GM23338 (cell line): ENCODE results near the gene AMOTL1. TPM values are rescaled to one million over a fixed set of nuclear protein-coding genes. Genes with fewer than 3 reads are reported as not detected.

Source experiments
- ATAC-seq: fragments of 200-7000 bp; cut with Tn5 transposase; 3 replicates; pipeline ENCODE4 v1.9.1; 2020
- DNase-seq: peaks from one replicate; pipeline ENCODE4 v3.0.0-alpha.2; 2015; ENCODE audit warnings: low spot score
- H2AFZ ChIP-seq: fragments of 200-600 bp; sonication (generic); 2 replicates; pipeline ENCODE4 v1.8.0; 2016; ENCODE audit warnings: antibody characterized with exemption, mild to moderate bottlenecking, moderate library complexity
- H3F3A ChIP-seq: fragments of 200-600 bp; sonication (generic); replicated peaks from 2 replicates; pipeline ENCODE4 v1.8.0; 2017; ENCODE audit warnings: antibody characterized with exemption, mixed run types, low read depth
- H3K27ac ChIP-seq: fragments of 200-600 bp; sonication (generic); 2 replicates; pipeline ENCODE4 v1.6.1; 2016; ENCODE audit warnings: low read depth
- H3K27me3 ChIP-seq: fragments of 200-600 bp; sonication (generic); 2 replicates; pipeline ENCODE4 v1.8.0; 2016; ENCODE audit warnings: mild to moderate bottlenecking, mixed run types, moderate library complexity; ENCODE audit not compliant: insufficient read depth
- H3K36me3 ChIP-seq: fragments of 200-600 bp; sonication (generic); 2 replicates; pipeline ENCODE4 v1.8.0; 2016; ENCODE audit warnings: mild to moderate bottlenecking; ENCODE audit not compliant: insufficient read depth
- H3K4me1 ChIP-seq: fragments of 200-600 bp; sonication (generic); 2 replicates; pipeline ENCODE4 v1.8.0; 2016; ENCODE audit warnings: mild to moderate bottlenecking, moderate library complexity; ENCODE audit not compliant: insufficient read depth
- H3K4me2 ChIP-seq: fragments of 200-600 bp; sonication (generic); 2 replicates; pipeline ENCODE4 v1.7.1; 2017; ENCODE audit warnings: mixed run types
- H3K4me3 ChIP-seq: fragments of 200-600 bp; sonication (generic); 2 replicates; pipeline ENCODE4 v1.6.1; 2016; ENCODE audit warnings: mixed run types
- H3K79me2 ChIP-seq: fragments of 200-600 bp; sonication (generic); replicated peaks from 2 replicates; pipeline ENCODE4 v1.8.0; 2017; ENCODE audit warnings: mild to moderate bottlenecking; ENCODE audit not compliant: insufficient read depth
- H3K9me2 ChIP-seq: fragments of 200-600 bp; sonication (generic); 2 replicates; pipeline ENCODE4 v1.8.0; 2017; ENCODE audit not compliant: insufficient read depth
- H4K20me1 ChIP-seq: fragments of 200-600 bp; sonication (generic); replicated peaks from 2 replicates; pipeline ENCODE4 v1.8.0; 2017; ENCODE audit warnings: mild to moderate bottlenecking; ENCODE audit not compliant: insufficient read depth
- H3K27ac Mint-ChIP-seq: 2 replicates; pipeline ENCODE4 v1.8.0; 2020; ENCODE audit warnings: inconsistent platforms, mild to moderate bottlenecking, moderate library complexity, mixed read lengths
- H3K27me3 Mint-ChIP-seq: 3 replicates; pipeline ENCODE4 v1.8.0; 2022; ENCODE audit warnings: low read depth, mild to moderate bottlenecking, moderate library complexity, mixed read lengths, inconsistent platforms; ENCODE audit not compliant: insufficient read depth, poor library complexity
- H3K36me3 Mint-ChIP-seq: 3 replicates; pipeline ENCODE4 v1.8.0; 2021; ENCODE audit warnings: low read depth, mild to moderate bottlenecking, inconsistent platforms, moderate library complexity, mixed read lengths
- H3K4me1 Mint-ChIP-seq: 3 replicates; pipeline ENCODE4 v1.8.0; 2020; ENCODE audit warnings: mild to moderate bottlenecking, inconsistent platforms, mixed read lengths
- H3K4me3 Mint-ChIP-seq: 3 replicates; pipeline ENCODE4 v1.8.0; 2021; ENCODE audit warnings: moderate library complexity, mild to moderate bottlenecking, inconsistent platforms, mixed read lengths
- H3K9me3 Mint-ChIP-seq: 3 replicates; pipeline ENCODE4 v1.8.0; 2020; ENCODE audit warnings: moderate library complexity, mild to moderate bottlenecking, inconsistent platforms, mixed read lengths
- CREB1 ChIP-seq: fragments of 250-450 bp; sonication (Bioruptor Pico); IDR thresholded peaks from 2 replicates; pipeline ENCODE4 v1.5.0; 2020; ENCODE audit warnings: low read depth, mild to moderate bottlenecking, moderate library complexity
- ETS1 ChIP-seq: IDR thresholded peaks from 2 replicates; pipeline ENCODE4 v1.6.1; 2016; ENCODE audit warnings: antibody characterized with exemption
- EZH2phosphoT487 ChIP-seq: fragments of 200-600 bp; sonication (generic); IDR thresholded peaks from one replicate; pipeline ENCODE4 v1.8.1; 2018; ENCODE audit warnings: antibody characterized with exemption; ENCODE audit not compliant: unreplicated experiment
- NANOG ChIP-seq: IDR thresholded peaks from 2 replicates; pipeline ENCODE4 v1.6.1; 2016; ENCODE audit warnings: antibody characterized with exemption, borderline replicate concordance
- POLR2AphosphoS5 ChIP-seq: IDR thresholded peaks from 2 replicates; pipeline ENCODE4 v1.6.1; 2016; ENCODE audit warnings: antibody characterized with exemption, low read depth
- STAT1 ChIP-seq: IDR thresholded peaks from one replicate; pipeline ENCODE4 v1.6.1; 2016; ENCODE audit warnings: antibody characterized with exemption; ENCODE audit not compliant: unreplicated experiment
- ZNF114 ChIP-seq: fragments of 250-450 bp; sonication (Bioruptor Pico); IDR thresholded peaks from 2 replicates; pipeline ENCODE4 v1.5.0; 2020; ENCODE audit warnings: mild to moderate bottlenecking, moderate library complexity
- ZNF331 ChIP-seq: fragments of 250-450 bp; sonication (Bioruptor Pico); IDR thresholded peaks from 2 replicates; pipeline ENCODE4 v1.5.0; 2020; ENCODE audit warnings: low read depth, mild to moderate bottlenecking, moderate library complexity
- ZNF462 ChIP-seq: fragments of 250-450 bp; sonication (Bioruptor Pico); IDR thresholded peaks from 2 replicates; pipeline ENCODE4 v1.5.0; 2020; ENCODE audit warnings: mild to moderate bottlenecking, moderate library complexity
- polyA plus RNA-seq: library from polyadenylated mRNA; unstranded; fragments of >200 nt; fragmentation: Nextera tagmentation; extraction: Ambion mirVana; gene quantifications from 2 replicates; pipeline ENCODE4 v1.2.1, GENCODE V29; 2016
- total RNA-seq: library from RNA; depleted of rRNA; stranded (reverse); fragments of >200 nt; shearing (Covaris generic); gene quantifications from 2 replicates; pipeline ENCODE4 v1.2.3, GENCODE V29; 2014

Gene AMOTL1
- total and polyA plus RNA-seq, 2 experiments from 2014 or later: 4.3 to 18.7 TPM

GRCh38 chr11:94880216-94880615, 112.1 kb downstream of the AMOTL1 start:
- DNase-seq (no peak), ATAC-seq (no peak)
- H3K4me3 ChIP-seq: no peak overlapping the region
- H3K4me1 ChIP-seq: no peaks in the 10 kb centered on the region
- TF ChIP-seq EZH2phosphoT487: no peak
- no peak for TF ChIP-seq POLR2AphosphoS5
- TF ChIP-seq NANOG: no peak
- no peak for TF ChIP-seq ZNF331 (CRISPR knock-in tag)
- no peak for TF ChIP-seq ZNF114 (CRISPR knock-in tag)
- no peak for TF ChIP-seq STAT1
- no peak for TF ChIP-seq ZNF462 (CRISPR knock-in tag)
- no peak for TF ChIP-seq ETS1
- no peak for TF ChIP-seq CREB1
- H3K4me2 ChIP-seq: no peak overlapping the region
- Mint-ChIP-seq H3K36me3 (peaks cover 44% of the 10 kb centered on the region), H3K4me3 (no peak overlapping the region), H3K9me3 (no peaks in the 10 kb centered on the region), H3K4me1 (peaks cover 7% of the 10 kb centered on the region), H3K27ac (no peak overlapping the region), H3K27me3 (peaks cover 6% of the 10 kb centered on the region)
- H3K36me3 ChIP-seq: no peaks in the 10 kb centered on the region; the same call in 1 of the 2 replicates
- no peaks in the 10 kb centered on the region for H3K9me2 ChIP-seq
- no peak overlapping the region for H2AFZ ChIP-seq
- no peaks in the 10 kb centered on the region for H4K20me1 ChIP-seq
- H3K79me2 ChIP-seq: no peaks in the 10 kb centered on the region
- H3K27ac ChIP-seq: no peak overlapping the region
- no peaks in the 10 kb centered on the region for H3K27me3 ChIP-seq
- H3F3A ChIP-seq: no peaks in the 10 kb centered on the region
